DMS79 (cell line): ENCODE measurements around the gene ERBB4.
"Not testable (repeated sequence)": the region's sequence is repeated elsewhere in the genome, so short reads cannot be mapped to it uniquely, and the experiment has no call there.

ENCODE experiments used
- DNase-seq: peaks from one replicate; lab custom pipeline; 2025; lab: John Stamatoyannopoulos, UW

ERBB4 gene

GRCh38 chr2:212528106-212528856 is 10.3 kb downstream of the ERBB4 start:
- no peak for DNase-seq

- no peak for DNase-seq
These were observed 12.5 kb downstream of the ERBB4 start for GRCh38 chr2:212526059-212526458.

- no peak for DNase-seq
These were observed 14.8 kb downstream of the ERBB4 start for GRCh38 chr2:212523756-212524155.

- no peak for DNase-seq
These were observed 18.3 kb downstream of the ERBB4 start for GRCh38 chr2:212520340-212520739.

- DNase-seq = no peak
These were observed 20.9 kb downstream of the ERBB4 start for GRCh38 chr2:212517693-212518092.

- DNase-seq = no peak
These were observed 33.0 kb downstream of the ERBB4 start for GRCh38 chr2:212505586-212505985.

- no peak for DNase-seq
These were observed 43.6 kb downstream of the ERBB4 start for GRCh38 chr2:212495046-212495445.

- no peak for DNase-seq
These were observed 44.1 kb downstream of the ERBB4 start for GRCh38 chr2:212494418-212495020.

- no peak for DNase-seq
These were observed 48.8 kb downstream of the ERBB4 start for GRCh38 chr2:212489719-212490346.

GRCh38 chr2:212488611-212489010 is 50.0 kb downstream of the ERBB4 start:
- no peak for DNase-seq

GRCh38 chr2:212484563-212485080 is 54.0 kb downstream of the ERBB4 start:
- no peak for DNase-seq

- no peak for DNase-seq
These were observed 58.2 kb downstream of the ERBB4 start for GRCh38 chr2:212480447-212480846.

GRCh38 chr2:212477571-212477970 is 61.0 kb downstream of the ERBB4 start:
- no peak for DNase-seq

- DNase-seq = no peak
These were observed 65.4 kb downstream of the ERBB4 start for GRCh38 chr2:212473211-212473610.

- not testable (repeated sequence) for DNase-seq
These were observed 71.1 kb downstream of the ERBB4 start for GRCh38 chr2:212467551-212467950.

- no peak for DNase-seq
These were observed 73.1 kb downstream of the ERBB4 start for GRCh38 chr2:212465456-212465855.

- not testable (repeated sequence) for DNase-seq
These were observed 76.9 kb downstream of the ERBB4 start for GRCh38 chr2:212461708-212462107.

GRCh38 chr2:212454149-212454548 is 84.5 kb downstream of the ERBB4 start:
- DNase-seq = no peak

GRCh38 chr2:212451786-212452231 is 86.8 kb downstream of the ERBB4 start:
- DNase-seq = no peak

- DNase-seq = no peak
These were observed 89.9 kb downstream of the ERBB4 start for GRCh38 chr2:212448698-212449097.

GRCh38 chr2:212441821-212442220 is 96.8 kb downstream of the ERBB4 start:
- no peak for DNase-seq

- DNase-seq = no peak
These were observed 97.5 kb downstream of the ERBB4 start for GRCh38 chr2:212441141-212441540.
